Stimulated activated memory B cell treated with anti-CD40 and anti-IgM and Interleukin-4, amounts not matched to agents 10 μg/mL and 1 μg/mL and 100 μg/mL, for 72 hours (primary cell): ENCODE data around the gene KRTAP19-4.
"Not testable (repeated sequence)": the region's sequence is repeated elsewhere in the genome, so short reads cannot be mapped to it uniquely, and the experiment has no call there.

Source experiments
- ATAC-seq: fragments of 150-1000 bp; cut with Tn5 transposase; 2 replicates; pipeline ENCODE4 v1.10.0; 2021
- H3K27ac Mint-ChIP-seq: one replicate; pipeline ENCODE4 v1.8.0; 2022; ENCODE audit warnings: mild to moderate bottlenecking, mixed read lengths
- H3K27me3 Mint-ChIP-seq: one replicate; pipeline ENCODE4 v1.8.0; 2022; ENCODE audit warnings: mixed read lengths
- H3K36me3 Mint-ChIP-seq: one replicate; pipeline ENCODE4 v1.8.0; 2022; ENCODE audit warnings: mixed read lengths
- H3K4me1 Mint-ChIP-seq: one replicate; pipeline ENCODE4 v1.8.0; 2022; ENCODE audit warnings: mixed read lengths
- H3K4me3 Mint-ChIP-seq: one replicate; pipeline ENCODE4 v1.8.0; 2022; ENCODE audit warnings: mild to moderate bottlenecking, moderate library complexity, mixed read lengths
- H3K9me3 Mint-ChIP-seq: one replicate; pipeline ENCODE4 v1.8.0; 2022; ENCODE audit warnings: mixed read lengths

The KRTAP19-4 gene, protein sequence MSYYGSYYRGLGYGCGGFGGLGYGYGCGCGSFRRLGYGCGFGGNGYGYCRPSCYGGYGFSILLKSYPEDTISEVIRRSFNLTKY

DNA sequence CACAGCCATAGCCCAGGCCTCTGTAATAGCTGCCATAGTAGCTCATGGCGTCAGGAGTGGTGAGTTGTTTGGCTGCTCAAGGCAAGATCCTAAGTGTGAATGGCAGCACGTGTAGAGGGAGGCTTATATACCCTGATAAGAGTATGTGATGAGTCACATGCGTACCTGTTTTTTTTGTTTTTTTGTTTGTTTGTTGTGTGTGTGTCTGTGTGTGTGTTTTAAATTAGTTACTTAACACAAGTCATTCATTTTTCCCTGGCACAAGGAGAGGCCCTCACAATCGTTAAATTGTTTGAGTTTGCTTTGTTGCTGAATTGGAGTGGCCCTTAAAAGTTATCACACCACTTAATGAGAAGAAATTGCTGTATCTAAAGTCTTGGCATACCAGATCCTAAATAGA lies at the start of gene KRTAP19-4:
KRTAP19-4 (minus strand) TSS at position 101 of the 400 bp plus-strand sequence; CDS start at position 46, 55 bp downstream.
- Mint-ChIP-seq H3K27ac (no peak within 1 kb of the TSS), H3K36me3 (no peaks in the 10 kb centered on the region), H3K9me3 (peaks cover 3% of the 10 kb centered on the region), H3K4me3 (no peak within 1 kb of the TSS), H3K4me1 (no peaks in the 10 kb centered on the region), H3K27me3 (no peaks in the 10 kb centered on the region)
- ATAC-seq = no peak

DNA sequence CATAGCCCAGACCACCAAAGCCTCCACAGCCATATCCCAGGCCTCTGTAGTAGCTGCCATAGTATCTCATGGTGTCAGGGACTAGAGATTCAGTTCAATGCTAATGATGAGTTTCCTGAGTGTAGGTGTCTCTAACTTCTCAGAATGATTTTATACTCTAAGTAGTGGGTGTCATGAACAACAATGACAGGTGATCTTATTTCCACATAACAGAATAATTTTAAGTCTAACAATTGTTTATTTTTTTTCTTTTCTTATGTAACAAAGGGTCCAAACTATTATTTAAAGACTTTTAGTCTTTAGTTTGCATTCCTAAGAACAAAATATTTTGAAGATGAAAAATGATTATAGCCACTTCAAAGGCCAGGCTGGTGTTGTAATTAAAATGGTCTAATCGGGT lies 44.8 kb upstream of the KRTAP19-4 start, which contains the start of gene KRTAP19-6:
KRTAP19-6 (minus strand) TSS at position 101 of the 400 bp plus-strand sequence; CDS start at position 70, 31 bp downstream.
- H3K4me3 Mint-ChIP-seq = no peak within 1 kb of the TSS

DNA sequence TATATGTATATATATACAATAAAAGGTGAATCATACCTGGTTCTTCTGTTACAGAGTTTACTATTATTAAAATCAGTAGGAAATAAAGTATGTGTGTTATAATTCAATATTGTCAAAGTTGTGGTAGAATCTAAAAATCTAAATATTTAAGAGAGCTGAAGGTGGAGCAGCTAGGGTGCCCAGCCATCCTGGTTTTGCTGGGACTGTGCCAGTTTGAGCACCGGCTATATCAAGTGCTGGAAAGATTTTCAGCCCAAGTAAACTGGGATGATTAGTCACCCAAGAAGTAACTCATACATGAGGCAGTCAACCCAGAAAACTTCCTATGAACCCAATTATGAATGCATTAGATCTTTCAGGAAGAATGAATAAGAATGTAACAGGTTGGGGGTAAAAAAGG lies 21.9 kb upstream of the KRTAP19-4 start:
- no peak overlapping the region for H3K4me3 Mint-ChIP-seq
- peaks cover 3% of the 10 kb centered on the region for H3K9me3 Mint-ChIP-seq
- no peak overlapping the region for H3K27ac Mint-ChIP-seq
- ATAC-seq = no peak
- H3K36me3 Mint-ChIP-seq = no peaks in the 10 kb centered on the region
- H3K27me3 Mint-ChIP-seq = no peaks in the 10 kb centered on the region
- H3K4me1 Mint-ChIP-seq = no peaks in the 10 kb centered on the region

More for the DNA sequence above, 44.8 kb upstream of the KRTAP19-4 start, which contains the start of gene KRTAP19-6:
- Mint-ChIP-seq H3K9me3 (peaks cover 7% of the 10 kb centered on the region), H3K27ac (no peak within 1 kb of the TSS), H3K36me3 (no peaks in the 10 kb centered on the region), H3K27me3 (no peaks in the 10 kb centered on the region), H3K4me1 (no peaks in the 10 kb centered on the region)
- ATAC-seq = no peak

DNA sequence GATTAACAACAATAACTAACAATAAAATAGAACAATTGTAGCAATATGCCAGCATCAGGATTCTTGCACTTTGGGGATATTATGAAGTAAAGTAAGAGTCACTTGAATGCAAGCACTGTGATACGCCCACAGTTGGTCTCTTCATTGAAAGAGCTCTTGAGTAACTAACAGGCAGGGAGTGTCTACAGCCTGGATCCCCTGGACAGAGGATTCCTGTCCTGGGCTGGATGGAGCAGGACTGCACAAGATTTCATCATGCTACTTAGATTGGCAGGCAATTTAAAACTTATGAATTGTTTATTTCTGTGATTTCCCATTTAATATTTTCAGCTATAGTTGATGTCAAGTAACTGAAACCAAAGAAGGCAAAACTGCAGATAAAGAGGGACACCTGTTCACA lies 18.7 kb upstream of the KRTAP19-4 start:
- no peaks in the 10 kb centered on the region for H3K27me3 Mint-ChIP-seq
- H3K36me3 Mint-ChIP-seq = no peaks in the 10 kb centered on the region
- peaks cover 3% of the 10 kb centered on the region for H3K9me3 Mint-ChIP-seq
- no peak overlapping the region for H3K4me3 Mint-ChIP-seq
- no peak for ATAC-seq
- H3K27ac Mint-ChIP-seq = no peak overlapping the region
- H3K4me1 Mint-ChIP-seq = no peaks in the 10 kb centered on the region

DNA sequence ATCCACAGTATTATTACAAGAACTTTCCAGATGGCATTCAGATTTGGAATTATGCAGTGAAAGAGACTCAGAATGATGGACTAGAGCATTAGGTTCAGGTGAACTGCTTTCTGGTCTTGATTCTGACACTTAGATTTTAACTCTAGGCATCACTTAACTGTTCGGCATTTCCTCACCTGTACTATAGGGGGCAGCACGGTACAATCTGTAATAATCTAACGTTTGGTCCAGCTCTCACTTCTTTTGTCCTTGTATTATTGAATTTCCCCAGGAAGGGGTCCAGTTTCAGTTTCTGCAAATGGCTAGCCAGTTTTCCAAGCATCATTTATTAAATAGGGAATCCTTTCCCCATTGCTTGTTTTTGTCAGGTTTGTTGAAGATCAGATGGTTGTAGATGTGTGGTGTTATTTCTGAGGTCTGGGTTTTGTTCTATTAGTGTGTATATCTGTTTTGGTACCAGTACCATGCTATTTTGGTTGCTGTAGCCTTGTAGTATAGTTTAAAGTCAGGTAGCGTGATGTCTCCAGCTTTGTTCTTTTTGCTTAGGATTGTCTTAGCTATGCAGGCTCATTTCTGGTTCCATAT lies 8.7 kb upstream of the KRTAP19-4 start:
- not testable (repeated sequence) for H3K36me3 Mint-ChIP-seq, ATAC-seq, H3K4me1 Mint-ChIP-seq, H3K9me3 Mint-ChIP-seq, H3K27ac Mint-ChIP-seq, H3K27me3 Mint-ChIP-seq, H3K4me3 Mint-ChIP-seq

DNA sequence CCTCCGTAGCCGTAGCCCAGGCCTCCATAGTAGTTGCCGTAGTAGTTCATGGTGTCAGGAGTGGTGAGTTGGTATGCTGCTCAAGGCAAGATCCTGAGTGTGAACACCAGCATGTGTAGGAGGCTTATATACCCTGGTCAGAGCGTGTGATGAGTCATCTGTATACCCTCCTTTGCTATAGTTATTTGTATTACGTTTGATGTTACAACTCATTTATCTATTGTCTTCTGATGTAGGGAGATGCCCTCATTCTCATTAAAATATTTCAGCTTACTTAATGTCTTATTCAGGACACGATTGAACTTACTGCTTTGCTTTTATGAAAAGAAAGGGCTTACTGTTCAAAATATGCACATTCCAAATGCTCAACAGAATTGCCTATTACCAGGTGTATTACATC lies 5.1 kb upstream of the KRTAP19-4 start, which contains the start of gene KRTAP19-5:
KRTAP19-5 (minus strand) TSS at position 101 of the 400 bp plus-strand sequence; CDS start at position 50, 51 bp downstream.
- no peaks in the 10 kb centered on the region for H3K27me3 Mint-ChIP-seq
- H3K36me3 Mint-ChIP-seq = no peaks in the 10 kb centered on the region
- no peak within 1 kb of the TSS for H3K27ac Mint-ChIP-seq
- H3K9me3 Mint-ChIP-seq = no peaks in the 10 kb centered on the region
- H3K4me1 Mint-ChIP-seq = no peaks in the 10 kb centered on the region
- ATAC-seq = no peak
- H3K4me3 Mint-ChIP-seq = no peak within 1 kb of the TSS

DNA sequence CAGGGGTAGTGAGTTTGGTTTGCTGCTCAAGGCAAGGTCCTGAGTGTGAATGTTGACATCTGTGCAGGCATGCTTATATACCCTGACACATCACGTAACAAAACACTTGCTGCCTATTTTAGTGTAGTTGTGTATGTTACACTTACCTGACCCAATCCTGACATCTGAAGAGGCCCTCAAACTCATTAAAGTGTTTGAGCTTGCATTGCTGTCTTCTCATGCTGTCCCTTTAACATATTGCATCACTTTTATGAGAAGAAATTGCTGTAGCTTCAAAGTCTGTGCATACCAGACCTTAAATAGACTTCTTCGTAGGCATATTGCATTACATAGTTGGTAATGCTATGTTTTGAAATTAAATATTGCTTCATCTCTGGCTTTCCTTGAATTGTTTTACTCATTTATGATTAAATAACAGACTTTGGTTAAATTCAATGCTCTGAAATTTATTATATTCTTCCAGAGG lies 5.0 kb downstream of the KRTAP19-4 start, which contains the start of gene KRTAP19-3:
KRTAP19-3 (minus strand) TSS at position 51 of the 466 bp plus-strand sequence. CDS start 56 bp downstream, outside the sequence.
- peaks cover 3% of the 10 kb centered on the region for H3K9me3 Mint-ChIP-seq
- no peaks in the 10 kb centered on the region for H3K27me3 Mint-ChIP-seq
- no peak within 1 kb of the TSS for H3K4me3 Mint-ChIP-seq
- no peak within 1 kb of the TSS for H3K27ac Mint-ChIP-seq
- no peaks in the 10 kb centered on the region for H3K36me3 Mint-ChIP-seq
- ATAC-seq = no peak
- no peaks in the 10 kb centered on the region for H3K4me1 Mint-ChIP-seq

DNA sequence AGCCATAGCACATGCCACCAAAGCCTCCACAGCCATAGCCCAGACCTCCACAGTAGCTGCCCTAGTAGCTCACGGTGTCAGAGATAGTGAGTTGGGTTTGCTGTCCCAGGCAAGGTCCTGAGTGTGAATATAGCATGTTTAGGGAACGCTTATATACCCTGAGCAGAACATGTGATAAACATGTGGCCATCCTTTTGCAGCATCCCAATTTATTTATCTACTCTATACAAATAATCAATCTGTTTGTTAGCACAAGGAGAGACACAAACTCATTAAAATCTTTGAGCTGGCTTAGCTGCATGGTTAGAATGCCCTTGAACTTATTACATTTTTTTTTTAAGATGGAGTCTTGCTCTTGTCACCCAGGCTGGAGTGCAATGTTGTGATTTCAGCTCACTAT lies 9.6 kb downstream of the KRTAP19-4 start, which contains the start of gene KRTAP19-2:
KRTAP19-2 (minus strand) TSS at position 101 of the 400 bp plus-strand sequence; CDS start at position 13, 88 bp downstream.
- H3K9me3 Mint-ChIP-seq = peaks cover 8% of the 10 kb centered on the region
- H3K27ac Mint-ChIP-seq = no peak within 1 kb of the TSS
- ATAC-seq = no peak
- no peak within 1 kb of the TSS for H3K4me3 Mint-ChIP-seq
- no peaks in the 10 kb centered on the region for H3K36me3 Mint-ChIP-seq
- H3K4me1 Mint-ChIP-seq = no peaks in the 10 kb centered on the region
- no peaks in the 10 kb centered on the region for H3K27me3 Mint-ChIP-seq

DNA sequence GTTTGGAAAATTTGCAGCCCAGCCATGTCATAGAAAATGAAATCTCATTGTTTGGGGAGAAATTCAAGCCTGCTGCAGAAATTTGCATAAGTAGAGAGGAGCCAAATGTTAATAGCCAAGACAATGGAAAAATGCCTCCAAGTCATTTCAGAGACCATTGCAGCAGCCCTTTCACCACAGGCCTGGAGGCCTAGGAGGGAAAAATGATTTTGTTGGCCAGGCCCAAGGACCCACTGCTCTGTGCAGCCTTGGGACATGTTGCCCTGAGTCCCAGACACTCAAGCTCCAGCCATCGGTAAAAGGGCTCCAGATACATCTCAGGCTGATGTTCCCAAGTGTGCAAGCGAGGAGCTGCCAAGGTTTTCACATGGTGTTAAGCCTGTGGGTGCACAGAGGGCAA lies 10.8 kb downstream of the KRTAP19-4 start:
- no peaks in the 10 kb centered on the region for H3K4me1 Mint-ChIP-seq
- no peak overlapping the region for H3K27ac Mint-ChIP-seq
- H3K36me3 Mint-ChIP-seq = no peaks in the 10 kb centered on the region
- peaks cover 8% of the 10 kb centered on the region for H3K9me3 Mint-ChIP-seq
- H3K4me3 Mint-ChIP-seq = no peak overlapping the region
- no peak for ATAC-seq
- no peaks in the 10 kb centered on the region for H3K27me3 Mint-ChIP-seq

DNA sequence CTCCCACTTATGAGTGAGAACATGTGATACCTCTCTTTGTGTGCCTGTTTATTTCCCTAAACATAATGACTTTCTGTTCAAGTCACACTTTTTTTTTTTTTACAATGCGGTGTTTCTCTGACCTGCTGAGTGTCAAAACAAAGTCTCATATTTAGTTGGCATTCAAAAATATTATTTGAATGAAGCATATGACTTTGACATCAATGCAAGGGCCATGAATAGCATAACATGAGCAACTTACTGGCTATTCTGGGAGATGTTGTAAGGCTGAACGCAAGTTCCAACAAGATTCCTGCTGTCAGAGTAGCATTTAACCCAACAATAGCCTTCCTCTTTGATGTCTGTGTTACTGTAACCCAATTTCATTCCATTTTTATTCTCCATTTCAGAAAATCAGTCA lies 14.8 kb downstream of the KRTAP19-4 start:
- peaks cover 11% of the 10 kb centered on the region for H3K9me3 Mint-ChIP-seq
- H3K4me1 Mint-ChIP-seq = no peaks in the 10 kb centered on the region
- ATAC-seq = no peak
- H3K36me3 Mint-ChIP-seq = no peaks in the 10 kb centered on the region
- H3K4me3 Mint-ChIP-seq = no peak overlapping the region
- H3K27me3 Mint-ChIP-seq = no peaks in the 10 kb centered on the region
- H3K27ac Mint-ChIP-seq = no peak overlapping the region

DNA sequence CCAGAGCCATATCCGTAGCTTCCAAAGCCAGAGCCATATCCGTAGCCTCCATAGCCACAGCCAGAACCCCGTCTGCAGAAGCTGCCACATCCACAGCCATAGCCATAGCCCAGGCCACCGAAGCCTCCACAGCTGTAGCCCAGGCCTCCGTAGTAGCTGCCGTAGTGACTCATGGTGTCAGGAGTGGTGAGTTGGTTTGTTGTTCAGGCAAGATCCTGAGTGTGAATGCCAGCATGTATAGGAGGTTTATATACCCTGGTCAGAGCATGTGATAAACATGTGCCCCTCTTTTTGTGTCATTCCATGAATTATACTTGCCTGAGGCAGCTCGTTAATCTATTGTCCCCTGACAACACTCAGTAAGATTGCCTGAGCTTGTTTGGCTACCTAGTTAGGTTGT lies 16.8 kb downstream of the KRTAP19-4 start, which contains the start of gene KRTAP19-1:
KRTAP19-1 (minus strand) TSS at position 223 of the 400 bp plus-strand sequence; CDS start at position 173, 50 bp downstream.
- no peaks in the 10 kb centered on the region for H3K4me1 Mint-ChIP-seq
- H3K27me3 Mint-ChIP-seq = no peaks in the 10 kb centered on the region
- H3K27ac Mint-ChIP-seq = no peak within 1 kb of the TSS

DNA sequence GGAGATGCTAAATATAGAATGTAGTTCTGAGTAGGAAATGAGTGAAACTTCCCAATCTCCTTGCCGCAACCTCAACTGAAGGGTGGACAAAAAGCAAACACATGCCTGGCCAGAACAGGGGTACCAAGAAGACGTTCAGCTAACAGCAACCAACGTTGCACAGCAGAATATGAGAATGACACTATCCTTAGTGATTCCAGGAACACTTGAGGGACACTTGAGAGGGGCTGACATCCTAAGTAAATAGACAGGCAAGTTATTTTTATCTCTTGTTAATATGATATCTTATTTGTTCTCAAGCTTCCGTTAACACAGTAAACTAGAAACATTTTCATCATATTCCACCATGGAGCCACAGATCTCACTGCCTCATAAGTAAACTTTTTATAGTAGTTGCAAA lies 17.7 kb downstream of the KRTAP19-4 start:
- H3K9me3 Mint-ChIP-seq = peaks cover 3% of the 10 kb centered on the region
- H3K27ac Mint-ChIP-seq = no peak overlapping the region
- ATAC-seq = no peak
- H3K36me3 Mint-ChIP-seq = no peaks in the 10 kb centered on the region
- no peaks in the 10 kb centered on the region for H3K27me3 Mint-ChIP-seq
- H3K4me1 Mint-ChIP-seq = no peaks in the 10 kb centered on the region
- H3K4me3 Mint-ChIP-seq = no peak overlapping the region

More for the DNA sequence above, 16.8 kb downstream of the KRTAP19-4 start, which contains the start of gene KRTAP19-1:
- Mint-ChIP-seq H3K4me3 (no peak within 1 kb of the TSS), H3K9me3 (peaks cover 3% of the 10 kb centered on the region), H3K36me3 (no peaks in the 10 kb centered on the region)
- ATAC-seq = no peak

DNA sequence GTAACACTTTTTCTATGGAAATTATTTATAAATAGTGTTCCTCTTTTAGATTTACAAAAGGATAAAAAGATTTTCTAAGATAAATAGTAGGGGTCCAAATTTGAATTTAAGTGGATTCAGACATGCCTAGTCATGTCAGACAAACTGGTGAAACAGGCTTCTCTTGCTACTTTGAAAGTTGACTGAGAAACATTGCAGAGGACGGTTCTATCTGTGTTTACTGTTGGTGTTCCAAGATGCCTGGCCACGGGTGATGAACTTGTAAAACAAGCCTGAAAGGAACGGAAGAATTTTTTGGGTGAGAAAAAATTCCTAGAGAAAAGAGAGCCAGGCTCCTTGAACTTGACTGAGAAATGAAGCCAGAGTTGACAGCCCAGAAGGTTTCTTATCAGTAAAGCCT lies 19.0 kb downstream of the KRTAP19-4 start:
- Mint-ChIP-seq H3K4me3 (no peak overlapping the region), H3K27me3 (no peaks in the 10 kb centered on the region), H3K27ac (no peak overlapping the region), H3K36me3 (no peaks in the 10 kb centered on the region), H3K4me1 (no peaks in the 10 kb centered on the region), H3K9me3 (peaks cover 3% of the 10 kb centered on the region)
- no peak for ATAC-seq

DNA sequence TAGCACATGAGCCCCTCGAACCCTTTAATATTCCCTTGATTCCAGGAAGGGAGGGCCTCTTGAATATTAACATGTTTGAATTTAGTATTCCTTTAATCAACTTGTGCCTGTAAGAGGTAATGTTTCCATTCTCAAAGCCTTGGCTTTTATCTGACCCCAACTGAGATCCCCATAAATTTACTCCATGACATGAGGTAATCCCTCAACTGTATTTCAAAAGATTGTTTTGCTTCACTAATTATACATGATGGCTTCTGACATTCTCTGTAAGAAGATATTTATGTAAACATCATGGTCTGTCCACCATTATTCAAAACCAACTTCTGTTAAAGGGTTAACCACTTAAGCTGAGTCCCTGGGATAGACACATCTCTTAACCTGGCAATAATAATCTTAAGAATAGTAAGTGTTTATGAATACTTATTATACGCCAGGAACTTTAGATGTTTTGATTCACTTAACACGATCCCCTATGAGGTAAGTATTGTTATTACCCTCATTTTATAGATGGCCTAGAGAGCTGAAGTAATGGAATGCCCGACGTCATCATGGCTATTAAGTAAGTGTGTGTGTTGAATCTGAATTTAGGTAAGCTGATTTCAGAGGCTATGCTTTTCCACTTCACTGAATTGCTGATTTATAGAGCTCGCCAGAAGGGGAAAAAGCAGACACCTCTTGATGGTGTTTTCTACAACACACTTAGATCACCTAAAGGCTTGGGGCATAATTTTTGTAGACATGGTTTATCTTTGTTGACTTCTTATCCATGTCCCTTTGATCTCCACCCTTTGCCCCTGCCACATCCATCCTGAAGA lies 27.9 kb downstream of the KRTAP19-4 start:
- Mint-ChIP-seq H3K4me1 (no peaks in the 10 kb centered on the region), H3K27ac (no peak overlapping the region), H3K27me3 (no peaks in the 10 kb centered on the region), H3K9me3 (peaks cover 7% of the 10 kb centered on the region), H3K4me3 (no peak overlapping the region), H3K36me3 (no peaks in the 10 kb centered on the region)
- no peak for ATAC-seq

DNA sequence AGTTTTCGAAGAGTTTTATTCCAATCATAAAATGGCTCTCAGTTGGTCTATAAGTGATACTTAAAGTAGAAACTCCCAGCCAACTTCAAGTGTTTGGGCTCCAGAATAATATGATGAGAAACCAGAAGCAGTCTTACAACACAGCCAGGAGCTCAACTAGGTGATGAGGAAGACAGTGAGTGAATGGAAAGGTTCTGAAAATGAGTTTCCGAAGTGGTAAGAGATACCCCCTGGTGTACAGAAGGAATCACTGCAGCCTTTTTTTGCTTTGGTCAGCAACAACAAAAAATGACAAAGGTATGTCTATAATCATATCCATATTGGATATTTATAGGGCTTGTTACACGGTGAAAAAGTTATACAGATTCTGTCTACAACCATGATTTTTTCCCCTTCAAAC lies 33.3 kb downstream of the KRTAP19-4 start:
- Mint-ChIP-seq H3K4me1 (no peaks in the 10 kb centered on the region), H3K36me3 (no peaks in the 10 kb centered on the region), H3K4me3 (no peak overlapping the region), H3K9me3 (peaks cover 10% of the 10 kb centered on the region), H3K27me3 (no peaks in the 10 kb centered on the region), H3K27ac (no peak overlapping the region)
- ATAC-seq = no peak
